ENCODE data around the gene EMD.
A peak's percentile ranks its signal among the peaks of the same experiment; 100 is the strongest.

EMD gene

GRCh38 chrX:154355094-154355775, 23.9 kb upstream of the EMD start:
- DNase-seq (ENCODE audit: low read depth): no peak

- no peak for DNase-seq (ENCODE audit: low read depth)
Measured at GRCh38 chrX:154355776-154356140, 23.3 kb upstream of the EMD start.

GRCh38 chrX:154356596-154356995, 22.5 kb upstream of the EMD start:
- DNase-seq (ENCODE audit: low read depth): no peak

GRCh38 chrX:154357205-154357604, 21.9 kb upstream of the EMD start:
- no peak for DNase-seq (ENCODE audit: low read depth)

GRCh38 chrX:154358011-154358410, 21.1 kb upstream of the EMD start:
- DNase-seq (ENCODE audit: low read depth): no peak

GRCh38 chrX:154358829-154359228, 20.3 kb upstream of the EMD start:
- no peak for DNase-seq (ENCODE audit: low read depth)

GRCh38 chrX:154359362-154360154, 19.5 kb upstream of the EMD start:
- no peak for DNase-seq (ENCODE audit: low read depth)

- no peak for DNase-seq (ENCODE audit: low read depth)
Measured at GRCh38 chrX:154360155-154360713, 18.9 kb upstream of the EMD start.

GRCh38 chrX:154362085-154362742, 16.9 kb upstream of the EMD start:
- no peak for DNase-seq (ENCODE audit: low read depth)

GRCh38 chrX:154363706-154364439, 15.2 kb upstream of the EMD start:
- no peak for DNase-seq (ENCODE audit: low read depth)

GRCh38 chrX:154365052-154365600, 14.0 kb upstream of the EMD start:
- DNase-seq (ENCODE audit: low read depth): no peak

- no peak for DNase-seq (ENCODE audit: low read depth)
Measured at GRCh38 chrX:154365997-154366665, 13.0 kb upstream of the EMD start.

GRCh38 chrX:154366666-154367055, 12.4 kb upstream of the EMD start:
- no peak for DNase-seq (ENCODE audit: low read depth)

GRCh38 chrX:154367474-154368308, 11.4 kb upstream of the EMD start:
- no peak for DNase-seq (ENCODE audit: low read depth)

GRCh38 chrX:154368630-154369448, 10.3 kb upstream of the EMD start:
- peak; percentile 76 for DNase-seq (ENCODE audit: low read depth)

GRCh38 chrX:154369449-154370299, 9.4 kb upstream of the EMD start:
- DNase-seq (ENCODE audit: low read depth): peak; percentile 70

GRCh38 chrX:154370300-154371016, 8.6 kb upstream of the EMD start:
- DNase-seq (ENCODE audit: low read depth): no peak
